Sigmoid colon (tissue), 4 donors: ENCODE results near the gene BCL7A.

Experiments used
- CTCF ChIP-seq, 4 experiments: fragments of 450-650 bp in 3 of 4; fragments of 200-600 bp in 1 of 4; IDR thresholded peaks; one replicate each; pipeline ENCODE4 v1.5.1; 2016 to 2019; ENCODE audit warnings: antibody characterized with exemption in 4 of 4, mild to moderate bottlenecking in 3 of 4, moderate library complexity in 2 of 4
- EP300 ChIP-seq, 4 donors: sonication (generic); formaldehyde crosslinking; IDR thresholded peaks; one replicate each; pipeline ENCODE4 v1.6.1; 2017; ENCODE audit warnings: antibody characterized with exemption in 4 of 4
- POLR2A ChIP-seq, 2 donors: fragments of 450-650 bp; IDR thresholded peaks; one replicate each; pipeline ENCODE4 v1.6.1; 2016; ENCODE audit warnings: antibody characterized with exemption in 2 of 2, mild to moderate bottlenecking in 2 of 2, moderate library complexity in 2 of 2
- POLR2AphosphoS5 ChIP-seq, 4 donors: sonication (generic); formaldehyde crosslinking; IDR thresholded peaks; one replicate each; pipeline ENCODE4 v1.6.1; 2017; ENCODE audit warnings: antibody characterized with exemption in 4 of 4

DNA sequence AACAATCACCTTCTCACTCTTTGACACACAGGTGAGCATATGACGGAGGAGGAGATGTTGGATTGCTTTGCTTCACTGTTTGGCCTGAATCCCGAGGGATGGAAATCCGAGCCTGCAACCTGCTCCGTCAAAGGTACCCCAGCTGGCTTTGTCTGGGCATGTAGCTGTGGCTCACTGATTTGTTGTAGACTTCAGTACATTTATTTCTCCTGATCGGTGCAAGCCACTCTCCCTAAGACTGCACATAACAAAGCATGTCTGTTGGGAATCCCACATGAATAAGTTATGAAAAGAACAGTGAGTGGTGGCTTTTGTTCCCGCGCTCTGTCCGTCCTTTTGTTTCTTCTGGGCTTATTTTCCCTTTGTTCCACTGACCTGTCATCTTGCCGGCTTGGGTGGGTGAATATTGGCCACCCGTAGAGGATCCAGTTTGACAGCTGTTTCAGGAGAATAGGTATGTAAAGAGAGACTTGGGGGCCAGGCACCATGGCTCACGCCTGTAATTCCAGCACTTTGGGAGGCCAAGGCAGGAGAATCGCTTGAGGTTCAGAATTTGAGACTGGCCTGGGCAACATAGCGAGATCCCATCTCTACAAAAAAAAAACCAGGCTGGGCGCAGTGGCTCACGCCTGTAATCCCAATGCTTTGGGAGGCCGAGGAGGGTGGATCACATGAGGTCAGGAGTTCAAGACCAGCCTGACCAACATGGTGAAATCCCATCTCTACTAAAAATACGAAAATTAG lies 20.0 kb upstream of the BCL7A start:
- TF ChIP-seq CTCF (IDR thresholded peaks at IDR 0.05) (no peak), POLR2A (IDR thresholded peaks at IDR 0.05) (no peak), POLR2AphosphoS5 (IDR thresholded peaks at IDR 0.05) (no peak), EP300 (IDR thresholded peaks at IDR 0.05) (no peak)
